IMR-90 (cell line): ENCODE measurements around the gene COL6A5. TPM values are rescaled to one million over a fixed set of nuclear protein-coding genes. Genes with fewer than 3 reads are reported as not detected.

Experiments used
- ATAC-seq: fragments of 200-7000 bp; cut with Tn5 transposase; 2 replicates; pipeline ENCODE4 v1.9.1; 2020; ENCODE audit warnings: low read depth, mild to moderate bottlenecking, moderate library complexity
- BruUV-seq: library from RNA; stranded (reverse); fragments of 400-500 nt; replicated peaks from 2 replicates; lab custom pipeline; 2021; lab: Mats Ljungman, UMichigan
- CTCF ChIA-PET: fragments of 300-600 bp; formaldehyde crosslinking; extraction: SDS; loops from one replicate; lab custom pipeline; 2021; ENCODE audit warnings: antibody characterized with exemption; lab: Yijun Ruan, JAX
- POLR2A ChIA-PET: fragments of 300-600 bp; sonication (Branson Sonifier 250); formaldehyde crosslinking; loops from one replicate; lab custom pipeline; 2022; ENCODE audit warnings: antibody characterized with exemption; ENCODE audit not compliant: unreplicated experiment; lab: Charles Lee
- DNase-seq: peaks from one replicate; pipeline ENCODE4 v3.0.0; 2013
- H2AFZ ChIP-seq: replicated peaks from 2 replicates; pipeline ENCODE3; 2013; ENCODE audit warnings: low read length, mild to moderate bottlenecking; ENCODE audit not compliant: poor library complexity
- H2AK5ac ChIP-seq: 2 replicates; pipeline ENCODE4 v1.6.1; 2013; ENCODE audit warnings: low read depth, low read length, inconsistent platforms
- H2AK9ac ChIP-seq: replicated peaks from 2 replicates; pipeline ENCODE3; 2013; ENCODE audit warnings: mild to moderate bottlenecking, low read depth, low read length, moderate library complexity; ENCODE audit not compliant: poor library complexity
- H2BK120ac ChIP-seq: 2 replicates; pipeline ENCODE4 v1.6.1; 2013; ENCODE audit warnings: low read depth, low read length, inconsistent platforms
- H2BK15ac ChIP-seq: 3 replicates; pipeline ENCODE4 v1.6.1; 2013; ENCODE audit warnings: low read depth, low read length, inconsistent platforms
- H2BK20ac ChIP-seq: 2 replicates; pipeline ENCODE4 v1.6.1; 2013; ENCODE audit warnings: low read depth, mild to moderate bottlenecking, inconsistent platforms, low read length, moderate library complexity
- H2BK5ac ChIP-seq: 2 replicates; pipeline ENCODE4 v1.6.1; 2013; ENCODE audit warnings: mild to moderate bottlenecking, low read depth, low read length, inconsistent platforms; ENCODE audit not compliant: poor library complexity, severe bottlenecking
- H3K14ac ChIP-seq: replicated peaks from 2 replicates; pipeline ENCODE4 v1.6.1; 2013; ENCODE audit warnings: low read depth, low read length, inconsistent platforms
- H3K18ac ChIP-seq: 2 replicates; pipeline ENCODE4 v1.6.1; 2013; ENCODE audit warnings: low read depth, low read length, control low read depth
- H3K23ac ChIP-seq: 2 replicates; pipeline ENCODE4 v1.6.1; 2013; ENCODE audit warnings: low read depth, low read length, inconsistent platforms
- H3K27ac ChIP-seq: 2 replicates; pipeline ENCODE4 v1.5.1; 2013; ENCODE audit warnings: mild to moderate bottlenecking, control low read depth, low read length; ENCODE audit not compliant: insufficient read depth
- H3K27me3 ChIP-seq: 2 replicates; pipeline ENCODE4 v1.6.1; 2013; ENCODE audit warnings: low read length; ENCODE audit not compliant: control insufficient read depth, insufficient read depth
- H3K36me3 ChIP-seq: 2 replicates; pipeline ENCODE4 v1.6.1; 2013; ENCODE audit warnings: low read length, mixed read lengths; ENCODE audit not compliant: control insufficient read depth, insufficient read depth
- H3K4ac ChIP-seq: 2 replicates; pipeline ENCODE4 v1.6.1; 2013; ENCODE audit warnings: low read depth, low read length, inconsistent platforms
- H3K4me1 ChIP-seq: 2 replicates; pipeline ENCODE4 v1.6.1; 2013; ENCODE audit warnings: low read length, mixed read lengths; ENCODE audit not compliant: control insufficient read depth, insufficient read depth
- H3K4me2 ChIP-seq: 2 replicates; pipeline ENCODE4 v1.6.1; 2013; ENCODE audit warnings: low read depth, mild to moderate bottlenecking, control low read depth, low read length, moderate library complexity
- H3K4me3 ChIP-seq: 2 replicates; pipeline ENCODE4 v1.5.1; 2013; ENCODE audit warnings: low read depth, mild to moderate bottlenecking, control low read depth, low read length, moderate library complexity; ENCODE audit not compliant: insufficient read depth
- H3K56ac ChIP-seq: 2 replicates; pipeline ENCODE4 v1.6.1; 2013; ENCODE audit warnings: low read length, inconsistent platforms; ENCODE audit not compliant: insufficient read depth; ENCODE audit errors: extremely low read depth
- H3K79me1 ChIP-seq, 2 experiments: 2 replicates each; pipeline ENCODE4 v1.6.1; 2013; ENCODE audit warnings: low read length in 2 of 2, inconsistent platforms in 1 of 2, low read depth in 1 of 2
- H3K9ac ChIP-seq: 2 replicates; pipeline ENCODE4 v1.6.1; 2013; ENCODE audit warnings: low read depth, low read length, control low read depth
- H3K9me1 ChIP-seq: 2 replicates; pipeline ENCODE4 v1.6.1; 2013; ENCODE audit warnings: low read length, inconsistent platforms; ENCODE audit not compliant: insufficient read depth
- H3K9me3 ChIP-seq: 2 replicates; pipeline ENCODE4 v1.6.1; 2013; ENCODE audit warnings: low read length; ENCODE audit not compliant: control insufficient read depth, insufficient read depth
- H4K20me1 ChIP-seq: 2 replicates; pipeline ENCODE4 v1.6.1; 2013; ENCODE audit warnings: low read length, inconsistent platforms; ENCODE audit not compliant: insufficient read depth
- H4K5ac ChIP-seq: 2 replicates; pipeline ENCODE4 v1.6.1; 2013; ENCODE audit warnings: mild to moderate bottlenecking, low read depth, low read length, control low read depth
- H4K8ac ChIP-seq, 2 experiments: 2 replicates each; pipeline ENCODE4 v1.6.1; 2013; ENCODE audit warnings: low read depth in 2 of 2, low read length in 2 of 2, control low read depth in 1 of 2, inconsistent platforms in 1 of 2
- H4K91ac ChIP-seq: 2 replicates; pipeline ENCODE4 v1.6.1; 2013; ENCODE audit warnings: low read depth, low read length, inconsistent platforms; ENCODE audit not compliant: insufficient read depth
- BHLHE40 ChIP-seq: fragments of 150-350 bp; IDR thresholded peaks from 2 replicates; pipeline ENCODE4 v1.6.1; 2016; ENCODE audit warnings: mild to moderate bottlenecking, low read depth, low read length
- CEBPB ChIP-seq: IDR thresholded peaks from 2 replicates; pipeline ENCODE4 v1.6.1; 2012; ENCODE audit warnings: low read depth, low read length, improper control_type of control experiment
- CHD1 ChIP-seq: IDR thresholded peaks from 2 replicates; pipeline ENCODE4 v1.6.1; 2012; ENCODE audit warnings: low read depth, low read length, improper control_type of control experiment
- FOS ChIP-seq: fragments of 150-350 bp; IDR thresholded peaks from 2 replicates; pipeline ENCODE4 v1.6.1; 2016; ENCODE audit warnings: low read depth, low read length
- MAFK ChIP-seq: IDR thresholded peaks from 2 replicates; pipeline ENCODE4 v1.6.1; 2012; ENCODE audit warnings: low read depth, low read length, improper control_type of control experiment
- MAZ ChIP-seq: IDR thresholded peaks from 2 replicates; pipeline ENCODE4 v1.6.1; 2012; ENCODE audit warnings: low read depth, mild to moderate bottlenecking, low read length, improper control_type of control experiment, moderate library complexity, borderline replicate concordance
- MXI1 ChIP-seq: IDR thresholded peaks from 2 replicates; pipeline ENCODE4 v1.6.1; 2012; ENCODE audit warnings: low read depth, mild to moderate bottlenecking, low read length, moderate library complexity, borderline replicate concordance
- NFE2L2 ChIP-seq: fragments of 150-350 bp; IDR thresholded peaks from 2 replicates; pipeline ENCODE4 v1.6.1; 2016; ENCODE audit warnings: low read depth, mild to moderate bottlenecking, low read length
- POLR2A ChIP-seq: IDR thresholded peaks from 2 replicates; pipeline ENCODE4 v1.6.1; 2012; ENCODE audit warnings: mild to moderate bottlenecking, low read depth, low read length
- RAD21 ChIP-seq: IDR thresholded peaks from 2 replicates; pipeline ENCODE4 v1.6.1; 2012; ENCODE audit warnings: low read length, improper control_type of control experiment
- RCOR1 ChIP-seq: IDR thresholded peaks from 2 replicates; pipeline ENCODE4 v1.6.1; 2012; ENCODE audit warnings: mild to moderate bottlenecking, low read length, improper control_type of control experiment; ENCODE audit not compliant: insufficient replicate concordance
- RFX5 ChIP-seq: IDR thresholded peaks from 2 replicates; pipeline ENCODE4 v1.8.0; 2012; ENCODE audit warnings: low read depth, mild to moderate bottlenecking, low read length, moderate library complexity
- SMC3 ChIP-seq: fragments of 150-350 bp; IDR thresholded peaks from 2 replicates; pipeline ENCODE4 v1.6.1; 2016; ENCODE audit warnings: low read depth, mild to moderate bottlenecking, antibody characterized with exemption, low read length, moderate library complexity
- WGBS, 2 experiments: methylation state at CpG; one replicate each; pipeline versions ENCODE4 v1.1.5 to v1.1.7; 2013; ENCODE audit warnings: missing lambda C conversion rate in 2 of 2; ENCODE audit not compliant: insufficient read length in 1 of 2; ENCODE audit errors: extremely low coverage in 2 of 2; 5-methylcytosine and 5-hydroxymethylcytosine counted together
- dilution Hi-C: fragments of 300-500 bp; cut with HindIII; formaldehyde crosslinking; loops from one replicate; pipeline ENCODE4 v1.14.3; 2018; ENCODE audit warnings: low sequenced_read_pairs; ENCODE audit not compliant: unreplicated experiment
- in situ Hi-C: fragments of 300-500 bp; cut with MboI; formaldehyde crosslinking; loops from 3 replicates; pipeline ENCODE4 v1.14.3; 2019; ENCODE audit warnings: low sequenced_read_pairs, inconsistent platforms, mixed read lengths
- intact Hi-C: fragments of 100-400 bp; cut with micrococcal nuclease; formaldehyde crosslinking; loops from 2 replicates; pipeline ENCODE4 v1.10.0; 2022
- polyA plus RNA-seq, 3 experiments: library from polyadenylated mRNA; depleted of rRNA; stranded (reverse); fragments of >200 nt; gene quantifications; 2 replicates each; pipeline ENCODE4 v1.2.3, GENCODE V29; 2012; ENCODE audit warnings: low replicate concordance in 1 of 3
- total RNA-seq: library from RNA; depleted of rRNA; stranded (reverse); fragments of >200 nt; gene quantifications from 2 replicates; pipeline ENCODE4 v1.2.3, GENCODE V29; 2012
- TF ChIP-seq, protein P1 (sequence below): fragments of 150-350 bp; IDR thresholded peaks from 2 replicates; pipeline ENCODE4 v1.6.1; 2017; ENCODE audit warnings: mild to moderate bottlenecking, antibody characterized with exemption, low read length, low read depth
- TF ChIP-seq, protein P2 (sequence below): fragments of 150-350 bp; IDR thresholded peaks from 2 replicates; pipeline ENCODE4 v1.6.1; 2016; ENCODE audit warnings: low read depth, mild to moderate bottlenecking, low read length, moderate library complexity, borderline replicate concordance
- TF ChIP-seq, protein P3 (sequence below): conservative IDR thresholded peaks from 2 replicates; pipeline ENCODE4 v1.5.1; 2012; ENCODE audit warnings: mild to moderate bottlenecking, low read depth, low read length, improper control_type of control experiment

The COL6A5 gene
- total and polyA plus RNA-seq, 2 of the 4 experiments (the other 2 are of a cell fraction), result not detected

DNA sequence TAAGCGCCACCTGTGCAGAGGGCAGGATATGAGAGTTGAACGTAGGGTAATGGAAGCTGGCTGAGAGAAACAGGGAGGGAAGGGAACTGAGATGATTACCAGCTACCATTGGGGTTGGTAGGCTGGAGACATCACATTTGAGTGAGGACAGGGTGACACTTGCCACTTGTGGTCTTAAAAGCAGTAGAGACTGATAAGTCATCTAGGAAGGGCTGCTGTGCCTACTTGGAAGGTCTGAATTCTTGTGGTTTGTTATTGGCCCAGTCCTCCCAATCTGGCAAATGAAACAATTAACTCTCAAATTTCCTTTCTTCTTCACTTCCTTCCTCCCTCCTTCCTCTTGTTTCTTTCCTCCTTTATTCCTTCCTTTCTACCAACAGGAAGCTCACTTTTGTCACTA, 46.8 kb downstream of the COL6A5 start:
- DNase-seq (no peak), ATAC-seq (no peak)
- no peak overlapping the region for H3K9ac ChIP-seq
- H3K14ac ChIP-seq, result no peak overlapping the region
- no peaks in the 10 kb centered on the region for H3K36me3 ChIP-seq
- BruUV-seq, result no TSS peak
- no peak overlapping the region for H4K5ac ChIP-seq
- no peak overlapping the region for H3K4me2 ChIP-seq
- ChIA-PET CTCF (no interaction called here), POLR2A (no interaction called here)
- H4K8ac ChIP-seq, result no peak overlapping the region
- H2BK15ac ChIP-seq, result no peak overlapping the region
- no peak overlapping the region for H2BK20ac ChIP-seq
- H2AK5ac ChIP-seq, result no peak overlapping the region
- H2AFZ ChIP-seq, result no peak overlapping the region
- no peak overlapping the region for H3K4ac ChIP-seq
- H3K9me3 ChIP-seq, result peaks cover 1% of the 10 kb centered on the region; the same call in 1 of the 2 replicates
- H3K18ac ChIP-seq, result no peak overlapping the region
- no peaks in the 10 kb centered on the region for H3K9me1 ChIP-seq
- TF ChIP-seq RCOR1 (no peak), CEBPB (no peak), FOS (no peak), SMC3 (no peak), CHD1 (no peak), MXI1 (no peak), MAFK (no peak), POLR2A (no peak), RAD21 (no peak), BHLHE40 (no peak), MAZ (no peak), RFX5 (no peak), NFE2L2 (no peak)
- TF ChIP-seq, protein P1, sequence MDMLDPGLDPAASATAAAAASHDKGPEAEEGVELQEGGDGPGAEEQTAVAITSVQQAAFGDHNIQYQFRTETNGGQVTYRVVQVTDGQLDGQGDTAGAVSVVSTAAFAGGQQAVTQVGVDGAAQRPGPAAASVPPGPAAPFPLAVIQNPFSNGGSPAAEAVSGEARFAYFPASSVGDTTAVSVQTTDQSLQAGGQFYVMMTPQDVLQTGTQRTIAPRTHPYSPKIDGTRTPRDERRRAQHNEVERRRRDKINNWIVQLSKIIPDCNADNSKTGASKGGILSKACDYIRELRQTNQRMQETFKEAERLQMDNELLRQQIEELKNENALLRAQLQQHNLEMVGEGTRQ, result no peak
- TF ChIP-seq, protein P2, sequence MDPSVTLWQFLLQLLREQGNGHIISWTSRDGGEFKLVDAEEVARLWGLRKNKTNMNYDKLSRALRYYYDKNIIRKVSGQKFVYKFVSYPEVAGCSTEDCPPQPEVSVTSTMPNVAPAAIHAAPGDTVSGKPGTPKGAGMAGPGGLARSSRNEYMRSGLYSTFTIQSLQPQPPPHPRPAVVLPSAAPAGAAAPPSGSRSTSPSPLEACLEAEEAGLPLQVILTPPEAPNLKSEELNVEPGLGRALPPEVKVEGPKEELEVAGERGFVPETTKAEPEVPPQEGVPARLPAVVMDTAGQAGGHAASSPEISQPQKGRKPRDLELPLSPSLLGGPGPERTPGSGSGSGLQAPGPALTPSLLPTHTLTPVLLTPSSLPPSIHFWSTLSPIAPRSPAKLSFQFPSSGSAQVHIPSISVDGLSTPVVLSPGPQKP, result no peak
- TF ChIP-seq, protein P3, sequence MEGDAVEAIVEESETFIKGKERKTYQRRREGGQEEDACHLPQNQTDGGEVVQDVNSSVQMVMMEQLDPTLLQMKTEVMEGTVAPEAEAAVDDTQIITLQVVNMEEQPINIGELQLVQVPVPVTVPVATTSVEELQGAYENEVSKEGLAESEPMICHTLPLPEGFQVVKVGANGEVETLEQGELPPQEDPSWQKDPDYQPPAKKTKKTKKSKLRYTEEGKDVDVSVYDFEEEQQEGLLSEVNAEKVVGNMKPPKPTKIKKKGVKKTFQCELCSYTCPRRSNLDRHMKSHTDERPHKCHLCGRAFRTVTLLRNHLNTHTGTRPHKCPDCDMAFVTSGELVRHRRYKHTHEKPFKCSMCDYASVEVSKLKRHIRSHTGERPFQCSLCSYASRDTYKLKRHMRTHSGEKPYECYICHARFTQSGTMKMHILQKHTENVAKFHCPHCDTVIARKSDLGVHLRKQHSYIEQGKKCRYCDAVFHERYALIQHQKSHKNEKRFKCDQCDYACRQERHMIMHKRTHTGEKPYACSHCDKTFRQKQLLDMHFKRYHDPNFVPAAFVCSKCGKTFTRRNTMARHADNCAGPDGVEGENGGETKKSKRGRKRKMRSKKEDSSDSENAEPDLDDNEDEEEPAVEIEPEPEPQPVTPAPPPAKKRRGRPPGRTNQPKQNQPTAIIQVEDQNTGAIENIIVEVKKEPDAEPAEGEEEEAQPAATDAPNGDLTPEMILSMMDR, result no peak
- H4K91ac ChIP-seq, result no peak overlapping the region
- no peak overlapping the region for H2BK5ac ChIP-seq
- no peak overlapping the region for H2BK120ac ChIP-seq
- H3K23ac ChIP-seq, result no peak overlapping the region
- no peaks in the 10 kb centered on the region for H3K27me3 ChIP-seq
- H3K4me3 ChIP-seq, result no peak overlapping the region
- H4K20me1 ChIP-seq, result no peaks in the 10 kb centered on the region
- no peaks in the 10 kb centered on the region for H3K79me1 ChIP-seq
- intact Hi-C loops, result no loop called here
- H3K56ac ChIP-seq, result no peak overlapping the region
- no peak overlapping the region for H2AK9ac ChIP-seq
- no peak overlapping the region for H3K27ac ChIP-seq
- 50% methylated on average over 2 of the region's 2 CpGs; no CpG with 5 or more reads in 1 of the 2 experiments for WGBS, 2 experiments
- dilution Hi-C loops, result no loop called here
- in situ Hi-C loops, result no loop called here
- H3K4me1 ChIP-seq, result no peaks in the 10 kb centered on the region
